ENCODE data around the gene RAVER1.
"Not testable (repeated sequence)": the region's sequence is repeated elsewhere in the genome, so short reads cannot be mapped to it uniquely, and the experiment has no call there.

RAVER1 gene, protein sequence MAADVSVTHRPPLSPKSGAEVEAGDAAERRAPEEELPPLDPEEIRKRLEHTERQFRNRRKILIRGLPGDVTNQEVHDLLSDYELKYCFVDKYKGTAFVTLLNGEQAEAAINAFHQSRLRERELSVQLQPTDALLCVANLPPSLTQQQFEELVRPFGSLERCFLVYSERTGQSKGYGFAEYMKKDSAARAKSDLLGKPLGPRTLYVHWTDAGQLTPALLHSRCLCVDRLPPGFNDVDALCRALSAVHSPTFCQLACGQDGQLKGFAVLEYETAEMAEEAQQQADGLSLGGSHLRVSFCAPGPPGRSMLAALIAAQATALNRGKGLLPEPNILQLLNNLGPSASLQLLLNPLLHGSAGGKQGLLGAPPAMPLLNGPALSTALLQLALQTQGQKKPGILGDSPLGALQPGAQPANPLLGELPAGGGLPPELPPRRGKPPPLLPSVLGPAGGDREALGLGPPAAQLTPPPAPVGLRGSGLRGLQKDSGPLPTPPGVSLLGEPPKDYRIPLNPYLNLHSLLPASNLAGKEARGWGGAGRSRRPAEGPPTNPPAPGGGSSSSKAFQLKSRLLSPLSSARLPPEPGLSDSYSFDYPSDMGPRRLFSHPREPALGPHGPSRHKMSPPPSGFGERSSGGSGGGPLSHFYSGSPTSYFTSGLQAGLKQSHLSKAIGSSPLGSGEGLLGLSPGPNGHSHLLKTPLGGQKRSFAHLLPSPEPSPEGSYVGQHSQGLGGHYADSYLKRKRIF

DNA sequence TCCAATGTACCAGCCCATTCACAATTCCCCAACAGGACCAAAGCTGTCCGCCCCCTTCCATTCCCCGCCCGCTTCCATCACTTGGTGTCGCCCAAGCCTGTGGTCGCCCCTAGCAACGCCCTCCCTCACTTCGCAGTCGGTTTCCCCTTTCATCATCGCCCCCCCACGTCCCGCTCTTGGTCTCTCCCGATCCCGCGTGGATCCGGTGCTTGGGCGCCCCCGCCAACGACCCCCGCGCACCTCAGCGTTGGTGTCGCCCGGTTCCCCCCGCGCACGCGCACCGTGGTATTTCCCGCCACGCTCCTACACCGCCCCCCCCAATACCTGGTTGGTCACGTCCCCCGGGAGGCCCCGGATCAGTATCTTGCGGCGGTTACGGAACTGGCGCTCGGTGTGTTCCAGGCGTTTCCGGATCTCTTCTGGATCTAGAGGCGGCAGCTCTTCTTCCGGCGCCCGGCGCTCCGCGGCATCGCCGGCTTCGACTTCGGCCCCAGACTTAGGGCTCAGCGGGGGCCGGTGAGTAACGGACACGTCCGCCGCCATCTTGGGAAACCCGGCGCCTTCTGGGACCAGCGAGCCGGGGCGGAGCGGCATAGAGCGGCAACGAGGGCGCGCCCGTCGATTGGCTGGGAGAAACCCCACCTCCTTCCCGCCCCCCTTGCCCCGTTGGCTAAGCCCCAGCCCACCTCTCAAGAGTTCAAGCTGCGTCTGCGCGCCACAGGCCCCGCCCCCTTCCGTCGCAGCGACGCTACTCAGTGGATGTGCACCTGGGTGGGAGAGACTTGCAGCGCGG lies at the start of gene RAVER1:
TSS of gene RAVER1 (minus strand) at position 565 of the 793 bp plus-strand sequence. CDS start at position 543, 22 bp downstream.
- peak; percentile 94 to 97 for DNase-seq (ENCODE audit: low read depth in 2 of 2)

DNA sequence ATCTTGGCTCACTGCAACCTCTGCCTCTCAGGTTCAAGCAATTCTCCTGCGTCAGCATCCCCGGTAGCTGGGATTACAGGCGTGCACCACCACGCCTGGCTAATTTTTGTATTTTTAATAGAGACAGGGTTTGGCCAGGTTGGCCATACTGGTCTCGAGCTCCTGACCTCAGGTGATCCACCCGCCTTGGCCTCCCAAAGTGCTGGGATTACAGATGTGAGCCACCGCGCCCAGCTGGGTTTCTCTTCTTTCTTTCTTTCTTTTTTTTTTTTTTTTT lies 49.8 kb upstream of the RAVER1 start:
- not testable (repeated sequence) for DNase-seq (ENCODE audit: low read depth in 2 of 2)

- peak; percentile 90 for DNase-seq (ENCODE audit: low read depth in 2 of 2)
Measured at GRCh38 chr19:10380313-10381102, 47.2 kb upstream of the RAVER1 start, which contains the start of gene TYK2. Gene TYK2, minus strand, starts transcription at chr19:10380572. Its CDS starts 2,166 bp downstream, at chr19:10378406.

DNA sequence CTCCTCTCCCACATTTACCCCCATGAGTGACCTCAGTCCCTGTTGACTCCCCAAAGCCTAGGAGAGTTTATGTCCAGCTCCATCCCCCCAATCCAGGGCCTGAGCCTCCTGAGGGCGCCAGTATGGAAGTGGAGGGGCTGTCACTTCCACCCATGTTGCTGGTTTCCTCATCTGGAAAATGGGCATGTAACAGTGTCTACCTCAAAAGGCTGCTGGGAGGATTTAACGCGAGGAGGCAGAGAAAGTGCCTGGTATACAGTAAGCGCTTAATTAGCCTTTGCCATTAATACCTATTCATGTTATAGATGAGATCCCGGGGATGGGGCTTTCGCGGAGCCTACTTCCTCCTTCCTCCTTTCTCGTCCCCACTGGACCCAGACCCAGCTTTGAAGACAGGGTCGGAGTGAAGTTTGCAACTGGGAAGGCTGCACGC lies 46.6 kb upstream of the RAVER1 start:
- DNase-seq (ENCODE audit: low read depth in 2 of 2), result no peak

DNA sequence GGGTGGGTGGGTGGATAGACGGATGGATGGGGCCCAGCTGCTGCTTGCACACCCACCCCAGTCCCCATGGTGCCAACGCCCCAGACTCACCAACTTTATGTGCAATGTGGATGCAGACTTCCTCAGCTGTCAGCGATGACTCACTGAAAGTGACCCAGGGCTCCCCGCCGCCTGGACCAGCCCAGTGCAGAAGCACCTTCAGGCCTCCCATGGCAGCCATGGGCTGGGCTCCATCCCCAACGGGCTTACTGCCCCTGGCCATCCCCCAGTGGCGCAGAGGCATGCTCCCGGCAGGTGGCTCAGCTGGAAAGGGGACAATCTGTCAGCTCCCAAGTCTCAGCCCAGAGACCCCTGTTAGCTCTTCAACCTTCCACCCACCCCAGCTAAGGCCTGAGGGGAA lies 44.8 kb upstream of the RAVER1 start:
- DNase-seq (ENCODE audit: low read depth in 2 of 2), result no peak

GRCh38 chr19:10377140-10377640 lies 43.9 kb upstream of the RAVER1 start:
- not testable (repeated sequence) for DNase-seq (ENCODE audit: low read depth in 2 of 2)

- DNase-seq (ENCODE audit: low read depth in 2 of 2), result no peak
Measured at GRCh38 chr19:10374931-10375330, 41.6 kb upstream of the RAVER1 start.

DNA sequence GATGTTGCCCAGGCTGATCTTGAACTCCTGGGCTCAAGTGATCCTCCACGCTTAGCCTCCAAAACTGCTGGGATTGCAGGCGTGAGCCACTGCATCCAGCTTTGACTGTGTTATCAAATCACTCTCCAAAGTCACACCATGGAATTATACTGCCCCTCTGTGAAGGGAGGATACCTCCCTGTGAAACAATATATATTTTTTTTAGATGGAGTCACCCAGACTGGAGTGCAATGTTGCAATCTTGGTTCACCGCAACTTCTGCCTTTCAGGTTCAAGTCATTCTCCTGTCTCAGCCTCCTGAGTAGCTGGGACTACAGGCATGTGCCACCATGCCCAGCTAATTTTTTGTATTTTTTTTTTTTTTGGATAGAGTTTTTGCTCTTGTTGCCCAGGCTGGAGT lies 39.4 kb upstream of the RAVER1 start:
- DNase-seq (ENCODE audit: low read depth in 2 of 2), result no peak

GRCh38 chr19:10368101-10368803 lies 34.9 kb upstream of the RAVER1 start:
- DNase-seq (ENCODE audit: low read depth in 2 of 2), result no peak

- DNase-seq (ENCODE audit: low read depth in 2 of 2), result not testable (repeated sequence)
Measured at GRCh38 chr19:10366950-10367512, 33.7 kb upstream of the RAVER1 start.

- DNase-seq (ENCODE audit: low read depth in 2 of 2), result no peak
Measured at GRCh38 chr19:10365518-10365917, 32.2 kb upstream of the RAVER1 start.

- DNase-seq (ENCODE audit: low read depth in 2 of 2), result no peak
Measured at GRCh38 chr19:10364644-10365043, 31.3 kb upstream of the RAVER1 start.

DNA sequence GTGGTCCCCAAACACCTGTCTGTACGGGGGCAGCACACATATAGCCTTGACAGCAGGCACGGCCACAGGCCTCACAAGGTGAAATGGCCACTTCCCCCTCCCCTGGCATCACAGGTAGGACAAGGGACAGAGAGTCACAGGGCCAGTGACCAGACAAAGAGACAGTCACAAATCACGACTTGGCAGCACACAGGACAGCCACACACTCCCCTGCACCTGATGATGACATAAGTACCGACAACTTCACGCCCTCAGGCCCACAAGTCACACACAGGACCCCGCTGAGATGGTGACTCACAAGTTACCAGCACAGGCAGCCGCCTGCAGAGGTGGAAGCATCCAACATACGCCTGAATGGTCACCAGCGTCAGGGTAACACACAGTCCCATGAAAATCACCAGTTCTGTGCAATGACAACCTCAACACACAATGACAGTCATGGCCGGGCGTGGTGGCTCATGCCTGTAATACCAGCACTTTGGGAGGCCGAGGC lies 30.5 kb upstream of the RAVER1 start:
- no peak for DNase-seq (ENCODE audit: low read depth in 2 of 2)

DNA sequence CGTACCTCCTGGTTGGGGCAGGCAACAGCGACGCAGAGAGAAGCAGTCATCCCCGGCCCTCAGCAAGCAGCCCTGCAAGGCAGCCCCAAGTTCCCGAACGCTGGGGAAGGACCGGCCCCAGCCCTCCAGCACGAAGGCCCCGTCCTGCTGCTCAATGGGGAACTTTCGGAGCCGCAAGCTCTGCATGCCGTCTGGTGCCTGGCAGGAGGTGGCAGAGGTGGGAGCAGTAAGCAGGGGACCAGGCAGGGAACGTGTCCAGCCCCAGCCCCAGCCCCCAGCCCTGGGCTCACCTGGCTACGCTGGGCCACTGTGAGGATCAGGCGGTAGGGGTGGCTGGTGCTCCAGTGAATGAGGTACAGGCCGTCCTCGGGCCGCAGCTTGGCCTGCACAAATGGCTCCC lies 28.9 kb upstream of the RAVER1 start:
- DNase-seq (ENCODE audit: low read depth in 2 of 2), result no peak

- DNase-seq (ENCODE audit: low read depth in 2 of 2), result no peak
Measured at GRCh38 chr19:10361569-10362011, 28.3 kb upstream of the RAVER1 start.

- no peak for DNase-seq (ENCODE audit: low read depth in 2 of 2)
Measured at GRCh38 chr19:10356431-10356830, 23.1 kb upstream of the RAVER1 start.

DNA sequence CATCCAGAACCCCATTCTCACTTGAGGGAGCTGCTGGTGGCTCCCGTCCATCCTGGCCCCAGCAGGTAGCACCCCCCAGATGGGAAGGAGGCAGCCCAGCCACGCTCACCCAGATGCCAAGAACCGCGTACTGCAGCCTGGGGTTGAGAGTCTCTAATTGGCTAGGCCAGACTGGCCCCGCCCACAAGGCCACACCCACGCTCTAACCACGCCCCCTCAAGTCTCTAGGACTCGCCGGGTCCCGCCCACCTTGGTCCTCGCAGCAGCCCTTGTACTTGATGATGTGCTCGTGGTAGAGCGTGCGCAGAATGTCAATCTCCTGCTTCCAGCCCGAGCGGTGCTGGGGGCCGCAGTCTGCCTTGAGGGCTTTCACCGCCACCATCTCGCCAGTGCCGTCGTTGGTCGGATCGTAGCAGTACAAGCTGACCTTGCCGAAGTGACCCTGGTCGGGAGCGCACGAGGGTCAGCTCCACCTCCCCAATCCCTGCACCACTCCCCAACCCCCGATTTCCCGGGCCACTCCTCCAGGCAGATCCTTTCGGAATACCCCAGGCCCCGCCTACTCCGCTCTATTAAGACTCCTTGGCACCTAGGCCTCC lies 20.6 kb upstream of the RAVER1 start:
- DNase-seq (ENCODE audit: low read depth in 2 of 2), result peak in 1 of 2 donors; percentile 12

DNA sequence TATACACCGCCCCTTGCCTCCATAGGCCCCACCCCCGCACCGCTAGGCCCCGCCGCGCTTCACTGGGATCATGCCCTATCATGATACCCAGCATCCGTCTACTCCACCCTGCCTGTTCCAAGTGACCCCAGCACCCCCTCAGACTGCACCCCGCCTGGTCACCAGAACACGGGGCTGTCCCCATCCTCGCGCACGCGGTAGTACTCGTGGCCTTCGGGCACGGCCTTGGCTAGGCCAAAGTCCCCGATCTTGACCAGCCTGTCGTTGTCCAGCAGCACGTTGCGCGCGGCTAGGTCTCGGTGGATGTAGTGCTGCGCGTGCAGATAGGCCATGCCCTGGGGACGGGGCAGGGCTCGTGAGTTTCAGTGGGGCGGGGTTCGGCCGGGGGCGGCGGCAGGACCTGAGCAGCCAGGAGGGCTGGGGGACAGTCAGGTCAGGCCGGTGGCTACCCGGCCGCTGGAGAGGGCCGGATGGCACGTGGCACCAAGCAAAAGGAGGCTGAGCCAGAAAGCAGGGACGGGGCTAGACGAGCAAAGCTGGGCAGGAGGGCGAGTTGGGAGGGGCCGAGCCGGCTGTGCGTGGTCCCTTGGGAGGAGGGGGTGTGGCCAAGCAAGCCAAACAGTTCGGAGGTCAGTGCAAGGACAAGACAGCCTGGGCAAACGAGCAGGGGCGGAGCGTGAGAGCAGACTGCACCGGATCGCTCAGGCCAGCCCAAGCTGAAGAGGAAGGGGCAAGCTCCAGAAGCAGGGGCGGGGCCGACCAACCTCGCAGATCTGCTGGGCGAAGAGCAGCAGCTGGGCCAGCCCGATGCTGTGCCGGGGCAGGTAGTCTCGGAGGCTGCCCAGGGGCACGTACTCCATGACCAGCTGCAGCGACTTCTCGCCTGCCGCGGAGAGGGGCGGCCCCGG lies 19.7 kb upstream of the RAVER1 start:
- no peak for DNase-seq (ENCODE audit: low read depth in 2 of 2)

GRCh38 chr19:10346509-10346908 lies 13.2 kb upstream of the RAVER1 start:
- DNase-seq (ENCODE audit: low read depth in 2 of 2), result no peak
